ENCODE data around the gene GID4.

Gene GID4

GRCh38 chr17:18027280-18027679 lies 11.9 kb upstream of the GID4 start:
- H3K4me1 Mint-ChIP-seq (ENCODE audit: low read depth), result peaks cover 17% of the 10 kb centered on the region
- H3K27ac Mint-ChIP-seq, result no peak overlapping the region
- no peak overlapping the region for H3K4me3 Mint-ChIP-seq
- H3K9me3 Mint-ChIP-seq (ENCODE audit: low read depth), result no peaks in the 10 kb centered on the region
- H3K27me3 Mint-ChIP-seq, result no peaks in the 10 kb centered on the region
- H3K36me3 Mint-ChIP-seq, result peaks cover 6% of the 10 kb centered on the region

- Mint-ChIP-seq H3K4me3 (no peak overlapping the region), H3K9me3 (ENCODE audit: low read depth) (no peaks in the 10 kb centered on the region)
Measured at GRCh38 chr17:18028114-18028951, 10.9 kb upstream of the GID4 start.

DNA sequence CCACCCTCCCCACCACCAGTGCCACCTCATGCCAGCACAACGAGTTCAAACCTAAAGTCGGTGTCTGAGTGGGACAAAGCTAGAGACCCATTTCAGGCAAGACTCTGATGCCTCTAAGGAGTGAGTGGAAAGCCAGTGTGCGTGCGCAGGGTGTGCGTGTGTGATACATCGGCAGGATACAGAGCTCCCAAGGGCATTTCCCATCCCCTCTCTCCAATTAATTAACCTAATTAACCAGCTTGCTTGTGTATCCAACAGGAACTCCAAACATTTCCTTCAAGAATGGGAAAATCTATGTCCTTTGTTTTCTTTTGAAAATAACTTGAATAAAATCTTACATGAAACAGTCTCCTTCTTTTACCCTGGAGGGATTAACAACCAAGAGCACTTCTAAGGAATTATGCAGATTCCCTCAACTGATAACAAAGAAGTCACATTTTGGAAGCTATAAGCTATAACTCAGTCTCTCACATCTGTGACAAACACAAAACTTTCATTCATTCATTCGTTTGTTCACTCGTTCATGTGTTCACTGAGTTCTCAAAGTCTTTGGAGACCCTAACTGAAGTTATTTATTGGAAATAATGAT lies 10.2 kb upstream of the GID4 start:
- no peaks in the 10 kb centered on the region for H3K9me3 Mint-ChIP-seq (ENCODE audit: low read depth)
- H3K27me3 Mint-ChIP-seq, result no peaks in the 10 kb centered on the region
- H3K4me1 Mint-ChIP-seq (ENCODE audit: low read depth), result peaks cover 28% of the 10 kb centered on the region
- no peak overlapping the region for H3K4me3 Mint-ChIP-seq
- H3K27ac Mint-ChIP-seq, result no peak overlapping the region
- peaks cover 6% of the 10 kb centered on the region for H3K36me3 Mint-ChIP-seq

More at GRCh38 chr17:18028114-18028951, 10.9 kb upstream of the GID4 start:
- Mint-ChIP-seq H3K36me3 (peaks cover 6% of the 10 kb centered on the region), H3K27ac (no peak overlapping the region), H3K27me3 (no peaks in the 10 kb centered on the region), H3K4me1 (ENCODE audit: low read depth) (peaks cover 24% of the 10 kb centered on the region)

DNA sequence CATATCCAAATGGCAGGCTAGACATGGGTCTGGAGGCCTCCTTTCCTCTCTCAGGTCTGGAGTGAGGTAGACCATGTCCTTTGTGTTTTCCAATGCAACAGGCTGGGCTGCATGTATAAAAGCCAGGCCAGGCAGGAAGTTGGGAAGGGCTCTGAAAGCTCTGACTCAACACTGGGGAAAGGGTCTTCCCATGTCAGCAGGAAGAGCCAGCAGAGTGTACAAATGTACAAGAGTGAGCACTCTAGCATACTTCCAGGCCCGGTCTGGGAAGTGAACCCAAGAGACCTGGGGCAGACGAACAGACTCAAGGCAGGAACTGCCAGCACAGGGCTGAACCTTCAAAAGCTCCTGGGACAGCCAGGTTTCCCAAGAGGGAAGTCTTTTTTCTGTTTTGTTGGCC lies 7.3 kb upstream of the GID4 start:
- H3K4me1 Mint-ChIP-seq (ENCODE audit: low read depth), result peaks cover 16% of the 10 kb centered on the region
- H3K4me3 Mint-ChIP-seq, result no peak overlapping the region
- no peaks in the 10 kb centered on the region for H3K27me3 Mint-ChIP-seq
- no peaks in the 10 kb centered on the region for H3K9me3 Mint-ChIP-seq (ENCODE audit: low read depth)
- H3K36me3 Mint-ChIP-seq, result peaks cover 3% of the 10 kb centered on the region
- no peak overlapping the region for H3K27ac Mint-ChIP-seq

- no peaks in the 10 kb centered on the region for H3K27me3 Mint-ChIP-seq
- H3K27ac Mint-ChIP-seq, result peak overlapping the region; percentile 61
- H3K9me3 Mint-ChIP-seq (ENCODE audit: low read depth), result no peaks in the 10 kb centered on the region
- peaks cover 30% of the 10 kb centered on the region for H3K4me1 Mint-ChIP-seq (ENCODE audit: low read depth)
- H3K36me3 Mint-ChIP-seq, result no peaks in the 10 kb centered on the region
- H3K4me3 Mint-ChIP-seq, result no peak overlapping the region
Measured at GRCh38 chr17:18033442-18034099, 5.6 kb upstream of the GID4 start.

DNA sequence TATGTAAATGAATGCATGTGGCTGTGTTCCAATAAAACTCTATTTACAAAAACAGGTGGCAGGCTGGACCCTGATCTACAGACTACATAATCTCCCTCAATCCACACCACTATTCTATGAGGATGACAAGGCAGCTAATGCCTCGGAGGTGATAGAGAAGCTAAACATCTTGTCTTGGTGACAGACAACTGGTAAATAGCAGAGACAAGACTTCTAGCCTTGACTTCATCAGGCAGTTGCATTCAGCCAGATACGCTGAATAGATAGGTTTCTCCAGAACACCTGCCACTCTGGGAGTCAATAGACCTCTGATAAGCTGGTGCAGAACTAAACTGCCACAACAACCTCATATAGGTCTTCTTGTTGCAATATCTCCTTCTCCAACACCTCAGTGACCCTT lies 3.5 kb upstream of the GID4 start:
- Mint-ChIP-seq H3K4me3 (no peak overlapping the region), H3K27ac (no peak overlapping the region), H3K27me3 (no peaks in the 10 kb centered on the region), H3K4me1 (ENCODE audit: low read depth) (peaks cover 39% of the 10 kb centered on the region), H3K9me3 (ENCODE audit: low read depth) (no peaks in the 10 kb centered on the region), H3K36me3 (no peaks in the 10 kb centered on the region)

- no peaks in the 10 kb centered on the region for H3K27me3 Mint-ChIP-seq
- no peaks in the 10 kb centered on the region for H3K36me3 Mint-ChIP-seq
- no peaks in the 10 kb centered on the region for H3K9me3 Mint-ChIP-seq (ENCODE audit: low read depth)
- H3K27ac Mint-ChIP-seq, result peak overlapping the region; percentile 95
- H3K4me3 Mint-ChIP-seq, result peak overlapping the region; percentile 97
- peaks cover 55% of the 10 kb centered on the region for H3K4me1 Mint-ChIP-seq (ENCODE audit: low read depth)
Measured at GRCh38 chr17:18037486-18037885, 1.7 kb upstream of the GID4 start.

DNA sequence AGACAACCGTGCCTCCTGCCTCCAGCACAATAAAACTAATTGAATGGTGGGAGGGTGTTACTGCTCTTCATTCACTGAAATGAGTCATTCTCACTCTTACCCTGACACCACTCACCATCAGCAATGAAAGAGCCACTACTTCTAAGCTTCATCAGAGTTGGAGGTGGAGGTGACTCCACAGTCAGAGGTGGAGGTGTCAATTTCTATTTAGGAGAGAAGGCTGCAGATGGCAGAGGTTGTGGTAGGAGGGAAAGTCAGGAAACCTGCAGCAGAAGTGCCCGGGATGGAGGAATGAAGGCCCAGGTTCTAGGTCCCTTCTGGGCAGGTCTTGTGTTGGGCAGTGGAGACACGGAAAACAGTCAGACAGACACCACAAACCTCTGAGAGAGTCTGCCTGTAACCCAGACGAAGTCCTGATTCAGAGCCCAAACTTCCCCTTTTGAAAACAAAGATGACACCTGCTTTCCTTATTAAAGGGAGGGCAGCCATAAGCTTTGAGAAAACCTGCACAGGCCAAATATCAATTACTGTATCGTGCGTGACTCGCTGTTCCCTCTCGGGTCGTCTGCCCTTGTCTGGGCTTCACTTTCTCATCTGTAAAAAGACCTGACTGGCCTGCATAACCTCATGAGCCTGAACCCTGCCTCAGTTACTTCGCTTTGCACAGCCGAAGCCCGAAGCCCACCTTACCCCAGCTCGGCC lies 908 bp upstream of the GID4 start:
- H3K4me1 Mint-ChIP-seq (ENCODE audit: low read depth), result peaks cover 54% of the 10 kb centered on the region
- H3K36me3 Mint-ChIP-seq, result no peaks in the 10 kb centered on the region
- peak overlapping the region; percentile 95 for H3K27ac Mint-ChIP-seq
- no peaks in the 10 kb centered on the region for H3K27me3 Mint-ChIP-seq
- no peaks in the 10 kb centered on the region for H3K9me3 Mint-ChIP-seq (ENCODE audit: low read depth)
- peak overlapping the region; percentile 97 for H3K4me3 Mint-ChIP-seq

- H3K9me3 Mint-ChIP-seq (ENCODE audit: low read depth), result no peaks in the 10 kb centered on the region
- peak overlapping the region; percentile 97 for H3K4me3 Mint-ChIP-seq
- H3K36me3 Mint-ChIP-seq, result peaks cover 2% of the 10 kb centered on the region
- H3K4me1 Mint-ChIP-seq (ENCODE audit: low read depth), result peaks cover 50% of the 10 kb centered on the region
- peak overlapping the region; percentile 87 for H3K27ac Mint-ChIP-seq
- H3K27me3 Mint-ChIP-seq, result no peaks in the 10 kb centered on the region
Measured at GRCh38 chr17:18039535-18040260, 490 bp downstream of the GID4 start.

DNA sequence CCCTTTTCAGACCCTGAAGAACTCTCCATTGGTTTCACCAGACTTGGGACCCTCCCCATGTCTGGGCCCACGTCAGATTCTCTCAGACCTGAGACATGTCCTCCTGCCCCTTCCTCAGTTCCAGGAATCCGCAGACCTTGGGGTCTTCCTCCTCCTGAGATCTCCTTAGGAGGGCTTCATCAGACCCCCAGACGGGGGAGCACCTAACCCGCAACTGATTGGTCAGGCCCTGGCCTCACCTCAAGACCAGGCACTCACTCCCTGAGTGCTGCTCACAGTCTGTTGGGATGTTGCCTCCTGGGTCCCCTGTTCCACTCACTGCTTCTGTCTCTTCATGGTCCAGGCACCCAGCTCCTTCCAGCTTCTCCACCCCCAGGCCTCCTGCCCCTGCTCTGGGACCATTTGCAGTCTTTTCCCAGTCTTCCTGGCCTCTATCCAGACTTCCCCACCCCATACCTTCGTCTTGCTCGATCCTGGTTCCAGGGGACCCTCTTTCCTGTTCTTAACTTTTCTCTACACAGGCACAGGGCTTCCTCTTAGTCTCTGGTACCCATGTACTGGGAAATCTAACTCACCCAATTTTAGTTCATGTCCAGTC lies 1.2 kb downstream of the GID4 start:
- peak overlapping the region; percentile 91 for H3K4me3 Mint-ChIP-seq
- peaks cover 3% of the 10 kb centered on the region for H3K36me3 Mint-ChIP-seq
- peaks cover 48% of the 10 kb centered on the region for H3K4me1 Mint-ChIP-seq (ENCODE audit: low read depth)
- no peaks in the 10 kb centered on the region for H3K9me3 Mint-ChIP-seq (ENCODE audit: low read depth)
- H3K27ac Mint-ChIP-seq, result peak overlapping the region; percentile 87
- H3K27me3 Mint-ChIP-seq, result no peaks in the 10 kb centered on the region

DNA sequence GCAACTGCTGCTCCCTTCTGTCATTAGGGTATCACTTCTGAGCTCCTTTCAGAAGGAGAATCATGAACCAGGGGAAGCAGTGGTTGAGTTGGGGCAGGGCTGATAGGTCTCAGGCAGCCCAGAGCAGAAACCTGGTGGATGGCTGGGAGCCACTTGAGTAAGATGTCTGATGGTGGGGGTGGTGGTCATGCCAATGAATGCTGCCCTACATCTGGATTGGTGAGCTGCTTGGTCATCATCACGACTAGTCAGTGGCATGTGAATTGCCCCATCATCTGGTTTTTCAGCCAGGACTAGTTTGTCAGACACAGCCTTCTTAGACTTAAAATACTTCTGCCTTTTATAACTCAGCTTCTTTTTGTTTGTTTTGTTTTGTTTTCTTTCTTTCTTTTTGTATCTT lies 2.6 kb downstream of the GID4 start:
- H3K9me3 Mint-ChIP-seq (ENCODE audit: low read depth), result no peaks in the 10 kb centered on the region
- peak overlapping the region; percentile 91 for H3K4me3 Mint-ChIP-seq
- H3K27me3 Mint-ChIP-seq, result no peaks in the 10 kb centered on the region
- H3K27ac Mint-ChIP-seq, result peak overlapping the region; percentile 74
- peaks cover 45% of the 10 kb centered on the region for H3K4me1 Mint-ChIP-seq (ENCODE audit: low read depth)
- H3K36me3 Mint-ChIP-seq, result peaks cover 3% of the 10 kb centered on the region

GRCh38 chr17:18042983-18043382 lies 3.8 kb downstream of the GID4 start:
- Mint-ChIP-seq H3K27ac (no peak overlapping the region), H3K27me3 (no peaks in the 10 kb centered on the region), H3K4me1 (ENCODE audit: low read depth) (peaks cover 35% of the 10 kb centered on the region), H3K36me3 (peaks cover 5% of the 10 kb centered on the region), H3K9me3 (ENCODE audit: low read depth) (no peaks in the 10 kb centered on the region), H3K4me3 (no peak overlapping the region)

DNA sequence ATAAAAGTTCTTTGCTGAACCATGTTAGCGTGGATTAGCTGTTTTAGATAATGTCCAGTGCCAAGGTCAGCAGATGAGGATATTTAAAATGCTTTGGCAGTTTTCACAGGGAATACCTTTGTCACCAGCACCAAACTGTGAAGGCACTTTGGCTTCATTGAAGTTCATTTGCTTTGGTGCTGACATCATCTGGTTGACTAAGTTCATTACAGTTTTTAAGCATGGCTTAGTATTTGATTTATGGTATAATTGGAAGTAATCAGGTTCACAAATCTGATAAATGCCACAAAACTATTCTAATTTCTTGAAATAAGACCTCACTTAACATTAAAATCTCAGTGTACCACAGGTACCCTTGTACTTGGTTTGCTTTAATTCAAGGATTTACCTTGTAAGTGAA lies 4.3 kb downstream of the GID4 start:
- Mint-ChIP-seq H3K4me3 (no peak overlapping the region), H3K27me3 (no peaks in the 10 kb centered on the region), H3K4me1 (ENCODE audit: low read depth) (peaks cover 30% of the 10 kb centered on the region), H3K9me3 (ENCODE audit: low read depth) (no peaks in the 10 kb centered on the region), H3K27ac (no peak overlapping the region), H3K36me3 (peaks cover 5% of the 10 kb centered on the region)

DNA sequence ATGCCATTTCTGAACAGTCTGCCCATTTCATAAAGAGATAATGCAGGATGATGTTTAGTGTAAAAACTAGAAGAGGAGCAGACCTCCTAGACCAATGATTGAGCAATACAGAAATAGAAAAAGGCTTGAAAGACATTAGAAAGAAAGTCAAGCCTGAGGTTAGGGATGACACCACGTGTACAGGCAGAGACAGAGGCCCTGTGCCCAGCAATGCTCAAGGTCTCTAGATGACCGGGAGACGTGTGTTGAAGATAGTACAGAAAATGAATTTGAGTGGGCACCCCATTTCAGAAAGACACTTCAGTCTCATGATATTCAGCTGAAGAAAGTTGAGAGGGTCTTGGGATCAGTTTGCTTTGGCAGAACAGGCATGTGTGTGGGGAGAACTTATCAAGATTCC lies 5.4 kb downstream of the GID4 start:
- Mint-ChIP-seq H3K27me3 (no peaks in the 10 kb centered on the region), H3K27ac (no peak overlapping the region), H3K36me3 (peaks cover 5% of the 10 kb centered on the region)

More for the DNA sequence above, 5.4 kb downstream of the GID4 start:
- Mint-ChIP-seq H3K4me3 (no peak overlapping the region), H3K9me3 (ENCODE audit: low read depth) (no peaks in the 10 kb centered on the region), H3K4me1 (ENCODE audit: low read depth) (peaks cover 28% of the 10 kb centered on the region)

Data from activated naive CD8-positive, alpha-beta T cell (primary cell).